Adrenal gland (tissue), 5 donors: ENCODE measurements around the gene DNAJC11.

ENCODE experiments used
- POLR2A ChIP-seq, 2 donors: fragments of 450-650 bp; IDR thresholded peaks; one replicate each; pipeline ENCODE4 v1.6.1; 2017; ENCODE audit warnings: antibody characterized with exemption in 2 of 2, mild to moderate bottlenecking in 2 of 2, moderate library complexity in 1 of 2
- TF ChIP-seq, protein P1 (sequence below), 6 experiments: fragments of 450-650 bp in 4 of 6; fragments of 200-600 bp in 2 of 6; sonication (generic) in 1 of 6; IDR thresholded peaks; 1 replicate in 5 of 6; 2 replicates in 1 of 6; pipeline versions ENCODE4 v1.5.1 to v1.8.0; 2016 to 2021; ENCODE audit warnings: antibody characterized with exemption in 6 of 6, mild to moderate bottlenecking in 2 of 6, moderate library complexity in 1 of 6
- donor health status: DM: no; HTN: no; CAD: no.

DNA sequence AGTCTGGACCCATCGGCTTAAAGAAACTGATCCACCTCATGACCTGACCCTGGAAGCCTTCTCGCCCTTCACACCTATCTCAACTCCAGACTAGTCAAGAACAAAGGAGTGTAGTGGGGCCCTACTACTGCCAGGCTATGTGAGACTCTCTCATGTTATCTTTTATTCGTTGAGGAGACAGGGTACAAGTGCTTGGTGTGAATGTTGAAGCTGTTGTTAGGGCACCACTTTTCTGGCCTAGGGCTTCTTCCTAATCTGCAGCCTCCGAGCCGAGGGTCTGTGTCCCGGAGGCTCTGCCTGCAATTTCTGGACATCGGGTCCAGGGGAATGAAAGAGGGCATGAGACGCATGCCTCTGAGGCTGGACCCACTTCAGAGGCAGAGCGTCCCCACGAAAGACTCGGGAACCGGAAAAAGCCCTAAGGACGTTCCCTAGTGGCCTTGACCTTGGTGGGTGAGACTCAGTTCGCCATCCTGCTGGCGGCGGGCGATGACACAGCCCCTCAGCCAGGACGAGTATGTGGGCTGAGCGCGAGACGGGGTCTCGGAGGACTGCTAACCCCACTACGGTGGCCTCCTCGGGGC is 671 bp downstream of the DNAJC11 start:
- TF ChIP-seq, protein P1, sequence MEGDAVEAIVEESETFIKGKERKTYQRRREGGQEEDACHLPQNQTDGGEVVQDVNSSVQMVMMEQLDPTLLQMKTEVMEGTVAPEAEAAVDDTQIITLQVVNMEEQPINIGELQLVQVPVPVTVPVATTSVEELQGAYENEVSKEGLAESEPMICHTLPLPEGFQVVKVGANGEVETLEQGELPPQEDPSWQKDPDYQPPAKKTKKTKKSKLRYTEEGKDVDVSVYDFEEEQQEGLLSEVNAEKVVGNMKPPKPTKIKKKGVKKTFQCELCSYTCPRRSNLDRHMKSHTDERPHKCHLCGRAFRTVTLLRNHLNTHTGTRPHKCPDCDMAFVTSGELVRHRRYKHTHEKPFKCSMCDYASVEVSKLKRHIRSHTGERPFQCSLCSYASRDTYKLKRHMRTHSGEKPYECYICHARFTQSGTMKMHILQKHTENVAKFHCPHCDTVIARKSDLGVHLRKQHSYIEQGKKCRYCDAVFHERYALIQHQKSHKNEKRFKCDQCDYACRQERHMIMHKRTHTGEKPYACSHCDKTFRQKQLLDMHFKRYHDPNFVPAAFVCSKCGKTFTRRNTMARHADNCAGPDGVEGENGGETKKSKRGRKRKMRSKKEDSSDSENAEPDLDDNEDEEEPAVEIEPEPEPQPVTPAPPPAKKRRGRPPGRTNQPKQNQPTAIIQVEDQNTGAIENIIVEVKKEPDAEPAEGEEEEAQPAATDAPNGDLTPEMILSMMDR (IDR thresholded peaks at IDR 0.05) = no peak
- TF ChIP-seq POLR2A (IDR thresholded peaks at IDR 0.05) = no peak
